ENCODE data around the gene LCK.
"Not testable (repeated sequence)": the region's sequence is repeated elsewhere in the genome, so short reads cannot be mapped to it uniquely, and the experiment has no call there.

Gene LCK

GRCh38 chr1:32275424-32275823 lies 24.4 kb downstream of the LCK start:
- peak; percentile 25 for DNase-seq

DNA sequence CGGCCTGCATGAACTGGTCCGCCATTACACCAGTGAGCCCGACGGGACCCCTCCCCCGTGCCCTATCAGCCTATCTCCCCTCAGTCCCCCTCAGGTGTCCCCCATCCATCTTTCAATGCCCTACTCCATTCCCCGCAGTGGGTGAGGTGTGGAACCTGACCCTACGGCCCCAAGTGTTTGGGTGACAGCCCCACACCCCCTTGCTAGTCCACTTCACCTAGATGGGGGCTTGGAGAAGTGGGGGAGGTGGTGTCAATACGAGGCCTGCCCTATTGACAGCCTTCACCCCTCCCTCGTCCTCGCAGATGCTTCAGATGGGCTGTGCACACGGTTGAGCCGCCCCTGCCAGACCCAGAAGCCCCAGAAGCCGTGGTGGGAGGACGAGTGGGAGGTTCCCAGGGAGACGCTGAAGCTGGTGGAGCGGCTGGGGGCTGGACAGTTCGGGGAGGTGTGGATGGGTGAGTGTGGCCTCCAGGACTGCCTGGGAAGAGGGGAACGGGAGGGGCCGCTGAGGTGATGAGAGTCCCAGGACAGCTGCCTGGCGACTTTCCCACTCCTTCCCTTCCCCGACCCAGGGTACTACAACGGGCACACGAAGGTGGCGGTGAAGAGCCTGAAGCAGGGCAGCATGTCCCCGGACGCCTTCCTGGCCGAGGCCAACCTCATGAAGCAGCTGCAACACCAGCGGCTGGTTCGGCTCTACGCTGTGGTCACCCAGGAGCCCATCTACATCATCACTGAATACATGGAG lies 25.1 kb downstream of the LCK start:
- no peak for DNase-seq

DNA sequence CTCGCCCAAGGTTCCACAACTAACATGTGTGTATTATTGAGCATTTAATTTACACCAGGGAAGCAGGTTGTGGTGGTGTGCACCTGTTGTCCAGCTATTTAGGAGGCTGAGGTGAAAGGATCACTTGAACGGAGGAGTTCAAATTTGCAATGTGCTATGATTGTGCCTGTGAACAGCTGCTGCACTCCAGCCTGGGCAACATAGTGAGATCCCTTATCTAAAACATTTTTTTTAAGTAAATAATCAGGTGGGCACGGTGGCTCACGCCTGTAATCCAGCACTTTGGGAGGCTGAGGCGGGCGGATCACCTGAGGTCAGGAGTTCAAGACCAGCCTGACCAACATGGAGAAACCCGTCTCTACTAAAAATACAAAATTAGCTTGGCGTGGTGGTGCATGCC lies 33.7 kb downstream of the LCK start:
- DNase-seq = not testable (repeated sequence)

GRCh38 chr1:32285658-32286057 lies 34.6 kb downstream of the LCK start:
- DNase-seq = no peak

- DNase-seq = no peak
Measured at GRCh38 chr1:32286763-32287162, 35.7 kb downstream of the LCK start.

DNA sequence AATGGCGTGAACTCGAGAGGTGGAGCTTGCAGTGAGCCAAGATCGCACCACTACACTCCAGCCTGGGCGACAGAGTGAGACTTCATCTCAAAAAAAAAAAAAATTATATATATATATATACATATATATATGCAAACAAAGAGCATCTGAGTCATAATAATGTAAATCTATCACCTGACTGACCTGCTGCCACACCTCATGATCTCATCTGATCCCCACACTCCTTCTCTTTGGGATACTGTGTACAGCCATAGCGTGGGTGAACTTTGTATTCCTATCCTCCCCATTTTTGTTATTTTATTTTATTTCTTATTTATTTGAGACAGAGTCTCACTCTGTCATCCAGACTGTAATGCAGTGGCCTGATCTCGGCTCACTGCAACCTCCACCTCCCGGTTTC lies 38.2 kb downstream of the LCK start:
- DNase-seq = no peak

GRCh38 chr1:32291145-32291707 lies 40.2 kb downstream of the LCK start:
- peak; percentile 74 for DNase-seq

- peak; percentile 98 for DNase-seq
Measured at GRCh38 chr1:32291708-32292538, 40.9 kb downstream of the LCK start, which contains the start of gene HDAC1. Gene HDAC1, plus strand, starts transcription at chr1:32292083. Its CDS starts 87 bp downstream, at chr1:32292170.

DNA sequence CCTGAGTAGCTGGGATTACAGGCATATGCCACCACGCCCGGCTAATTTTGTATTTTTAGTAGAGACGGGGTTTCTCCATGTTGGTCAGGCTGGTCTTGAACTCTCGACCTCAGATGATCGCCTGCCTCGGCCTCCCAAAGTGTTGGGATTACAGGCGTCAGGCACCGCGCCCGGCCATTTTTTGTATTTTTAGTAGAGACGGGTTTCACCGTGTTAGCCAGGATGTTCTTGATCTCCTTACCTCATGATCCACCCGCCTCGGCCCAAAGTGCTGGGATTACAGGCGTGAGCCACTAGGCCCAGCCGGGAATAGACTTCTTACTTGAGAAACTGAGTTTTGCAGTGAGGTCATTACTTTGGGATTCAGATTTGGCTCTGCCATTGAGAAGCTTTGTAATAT lies 47.1 kb downstream of the LCK start:
- DNase-seq = not testable (repeated sequence)

DNA sequence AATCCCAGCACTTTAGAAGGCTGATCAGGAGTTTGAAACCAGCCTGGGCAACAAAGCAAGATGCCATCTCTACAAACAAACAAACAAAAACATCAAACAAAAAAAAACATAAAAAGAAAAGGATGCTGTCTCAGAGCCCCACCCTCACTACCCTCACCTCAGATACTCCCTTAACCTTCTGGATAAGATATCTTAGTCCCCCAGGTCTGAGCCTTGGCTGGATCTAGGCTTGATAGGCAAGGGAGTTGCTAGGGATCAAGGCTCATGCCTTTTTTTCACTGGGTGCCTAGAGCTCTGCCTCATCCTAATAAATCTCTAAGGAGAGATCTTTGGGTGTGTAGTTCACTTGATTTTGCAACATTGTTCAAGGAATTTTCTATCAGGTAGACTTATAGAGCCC lies 48.3 kb downstream of the LCK start:
- no peak for DNase-seq

- DNase-seq = no peak
Measured at GRCh38 chr1:32303358-32303757, 52.3 kb downstream of the LCK start.

DNA sequence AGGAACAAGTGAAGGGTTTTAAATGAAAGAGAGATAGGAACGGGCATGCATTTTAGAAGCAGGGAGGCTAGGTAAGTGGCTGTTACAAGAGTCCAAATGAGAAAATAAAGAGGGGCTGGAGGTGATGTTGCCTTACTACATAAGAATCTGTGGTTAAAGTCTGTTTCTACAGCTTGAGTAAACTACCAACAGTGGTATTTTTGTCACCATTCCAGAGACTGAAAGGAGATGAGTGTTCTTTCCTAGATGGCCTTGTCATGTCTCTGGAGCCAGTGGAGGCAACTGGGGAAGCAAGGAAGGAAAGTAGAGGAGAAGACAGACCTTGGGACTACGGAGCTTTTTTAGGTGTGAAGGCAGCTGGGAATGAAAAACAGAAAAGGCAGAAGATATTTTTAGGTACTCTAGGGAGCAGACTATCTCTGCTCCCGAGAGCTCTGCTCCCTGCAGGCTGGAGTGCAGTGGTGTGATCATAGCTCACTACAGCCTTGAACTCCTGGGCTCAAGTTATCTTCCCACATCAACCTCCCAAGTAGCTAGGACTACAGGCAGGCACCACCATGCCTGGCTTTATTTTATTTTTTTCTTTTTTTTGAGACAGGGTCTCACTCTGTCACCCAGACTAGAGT lies 53.0 kb downstream of the LCK start:
- no peak for DNase-seq

DNA sequence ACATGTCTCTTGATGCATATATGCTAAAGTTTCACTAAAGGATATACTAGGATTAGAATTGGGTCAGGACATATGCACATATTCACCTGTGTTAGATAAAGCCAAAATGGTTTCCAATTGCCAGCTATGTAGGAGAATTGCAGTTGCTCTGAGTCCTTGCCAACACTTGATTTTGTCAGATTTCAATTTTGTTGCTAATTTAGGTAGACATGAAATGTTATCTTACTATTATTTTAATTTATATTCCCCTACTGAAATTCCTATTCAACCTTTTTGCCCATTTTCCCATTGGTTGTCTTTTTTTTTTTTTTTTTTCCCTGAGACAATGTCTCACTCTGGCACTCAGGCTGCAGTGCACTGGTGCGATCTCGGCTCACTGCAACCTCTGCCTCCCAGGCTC lies 54.2 kb downstream of the LCK start:
- DNase-seq = no peak

GRCh38 chr1:32307324-32307723 lies 56.3 kb downstream of the LCK start:
- no peak for DNase-seq

DNA sequence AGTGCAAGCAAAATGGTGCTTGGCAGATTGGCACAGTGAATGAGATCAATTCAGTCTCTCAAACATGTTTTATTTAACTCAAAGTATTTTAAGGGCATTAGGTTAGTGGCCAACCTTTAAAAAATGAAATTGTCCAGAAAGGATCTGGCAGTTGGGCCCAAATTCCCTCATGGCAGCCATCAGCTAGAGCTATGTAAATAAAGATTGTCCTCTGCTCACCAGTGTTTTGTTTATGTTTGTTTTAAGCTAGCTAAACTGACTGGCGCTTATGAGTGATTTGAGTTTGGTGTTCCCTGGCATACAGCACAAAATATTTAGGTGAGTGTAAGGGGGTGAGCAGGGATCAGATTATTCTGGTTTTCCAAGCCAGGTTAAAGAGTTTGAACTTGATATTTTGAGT lies 58.9 kb downstream of the LCK start:
- DNase-seq = no peak

DNA sequence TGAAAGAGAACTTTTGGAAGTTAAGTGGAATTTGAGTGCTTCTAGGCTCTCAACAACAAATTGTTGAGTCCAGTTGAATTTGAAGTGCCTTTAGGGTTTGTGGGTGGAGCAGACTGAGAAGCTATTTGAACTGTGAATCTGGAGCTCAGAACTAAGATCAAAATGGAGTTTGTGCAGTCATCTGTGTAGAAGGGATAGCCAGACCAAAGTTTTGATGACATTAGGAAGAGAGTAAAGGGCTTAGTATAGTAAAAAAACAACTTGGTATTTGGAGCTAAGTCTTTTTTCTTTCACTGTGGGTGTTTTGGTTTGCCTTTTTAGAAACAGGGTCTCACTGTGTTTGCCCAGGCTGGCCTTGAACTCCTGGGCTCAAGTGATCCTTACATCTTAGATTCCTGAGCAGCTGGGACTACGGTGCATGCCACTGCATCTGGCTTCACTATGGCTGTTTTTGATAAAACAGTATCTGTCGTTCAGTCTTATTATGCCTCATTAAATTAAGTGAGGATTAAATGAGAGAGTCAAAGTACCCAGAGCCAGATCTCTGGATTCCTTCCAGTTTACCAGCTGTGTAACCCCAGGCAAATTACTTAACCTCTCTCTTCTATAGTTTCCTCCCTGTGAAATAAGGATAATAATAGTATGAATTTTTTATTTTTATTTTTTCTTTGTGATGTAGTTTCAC lies 60.8 kb downstream of the LCK start:
- peak; percentile 72 for DNase-seq

- no peak for DNase-seq
Measured at GRCh38 chr1:32316903-32317277, 65.8 kb downstream of the LCK start.

GRCh38 chr1:32318127-32318869 lies 67.2 kb downstream of the LCK start:
- DNase-seq = no peak

DNA sequence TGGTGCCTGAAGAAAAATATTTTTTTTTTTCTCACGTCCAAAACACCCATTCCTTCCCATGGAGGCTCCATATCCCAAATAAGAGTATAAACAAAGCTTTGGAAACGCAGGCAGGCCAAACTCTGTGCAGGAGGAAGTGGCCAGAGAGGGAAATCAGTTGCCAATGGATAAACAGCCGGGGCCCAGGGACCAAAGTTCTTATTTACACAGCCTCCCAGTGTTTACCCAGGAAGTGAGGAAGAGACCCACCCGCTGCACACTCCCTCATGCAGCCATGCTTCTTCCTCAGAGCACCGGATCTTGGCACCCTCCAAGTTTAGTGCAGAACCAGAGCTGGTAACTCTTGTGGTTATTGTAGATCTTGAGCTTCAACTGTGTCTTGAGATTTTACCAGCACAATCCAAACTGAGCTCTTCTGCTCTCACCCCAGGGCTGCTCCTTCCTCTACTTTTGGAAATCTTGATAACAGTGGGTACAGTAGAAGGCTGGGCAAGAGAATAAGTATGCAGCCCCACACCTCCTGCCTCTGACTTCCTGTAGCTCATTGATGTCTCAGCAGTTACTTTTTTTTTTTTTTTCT lies 70.7 kb downstream of the LCK start:
- no peak for DNase-seq

DNA sequence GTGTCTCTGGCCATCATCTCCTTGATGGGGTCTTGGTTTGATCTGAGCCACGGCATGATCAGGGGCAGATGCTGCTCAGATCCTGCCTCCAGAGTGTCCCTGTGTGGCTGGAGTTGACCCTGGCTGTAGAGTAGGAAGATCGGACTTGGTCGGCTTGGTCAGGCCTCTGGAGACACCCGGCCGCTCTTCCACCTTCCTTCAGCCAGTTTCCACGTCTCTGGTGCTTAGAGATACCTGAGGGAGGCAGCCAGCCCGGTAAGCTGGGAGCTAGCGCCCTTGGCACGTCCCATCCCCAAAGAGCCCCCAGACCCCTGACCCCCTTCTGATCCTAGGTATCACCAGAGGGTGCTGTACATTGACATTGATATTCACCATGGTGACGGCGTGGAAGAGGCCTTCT lies 76.1 kb downstream of the LCK start:
- no peak for DNase-seq

DNA sequence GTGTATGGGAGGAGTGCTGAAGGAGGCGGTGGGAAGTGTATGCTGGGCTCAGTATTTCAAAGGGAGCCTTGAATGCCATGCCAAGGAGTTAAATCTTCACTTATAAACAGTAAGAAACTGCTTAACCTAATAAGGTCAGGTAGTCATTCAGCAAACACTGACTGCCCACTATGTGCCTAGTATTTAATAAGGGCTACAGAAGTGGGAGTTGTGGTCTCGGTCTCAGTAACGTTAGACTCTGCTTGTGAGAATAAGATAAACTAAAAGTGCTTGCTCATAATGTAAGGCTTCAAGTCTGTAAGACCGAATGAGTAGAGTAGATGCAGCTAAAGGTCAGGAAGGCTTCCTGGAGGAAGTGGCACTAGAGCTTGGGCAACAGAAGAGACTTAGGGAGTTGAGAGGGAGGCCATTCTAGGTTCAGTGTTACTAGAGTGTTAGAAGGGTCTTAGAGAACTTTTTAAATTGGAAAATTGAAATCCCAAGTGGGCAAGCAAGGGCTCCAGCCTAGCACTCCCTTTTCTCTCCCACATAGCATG lies 78.9 kb downstream of the LCK start:
- DNase-seq = no peak
